MV-4-11 (cell line): ENCODE results near the gene KCNE3.
A peak's percentile ranks its signal among the peaks of the same experiment; 100 is the strongest.

Source experiments
- DNase-seq: peaks from one replicate; lab custom pipeline; 2025; lab: John Stamatoyannopoulos, UW

The KCNE3 gene, protein sequence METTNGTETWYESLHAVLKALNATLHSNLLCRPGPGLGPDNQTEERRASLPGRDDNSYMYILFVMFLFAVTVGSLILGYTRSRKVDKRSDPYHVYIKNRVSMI

DNA sequence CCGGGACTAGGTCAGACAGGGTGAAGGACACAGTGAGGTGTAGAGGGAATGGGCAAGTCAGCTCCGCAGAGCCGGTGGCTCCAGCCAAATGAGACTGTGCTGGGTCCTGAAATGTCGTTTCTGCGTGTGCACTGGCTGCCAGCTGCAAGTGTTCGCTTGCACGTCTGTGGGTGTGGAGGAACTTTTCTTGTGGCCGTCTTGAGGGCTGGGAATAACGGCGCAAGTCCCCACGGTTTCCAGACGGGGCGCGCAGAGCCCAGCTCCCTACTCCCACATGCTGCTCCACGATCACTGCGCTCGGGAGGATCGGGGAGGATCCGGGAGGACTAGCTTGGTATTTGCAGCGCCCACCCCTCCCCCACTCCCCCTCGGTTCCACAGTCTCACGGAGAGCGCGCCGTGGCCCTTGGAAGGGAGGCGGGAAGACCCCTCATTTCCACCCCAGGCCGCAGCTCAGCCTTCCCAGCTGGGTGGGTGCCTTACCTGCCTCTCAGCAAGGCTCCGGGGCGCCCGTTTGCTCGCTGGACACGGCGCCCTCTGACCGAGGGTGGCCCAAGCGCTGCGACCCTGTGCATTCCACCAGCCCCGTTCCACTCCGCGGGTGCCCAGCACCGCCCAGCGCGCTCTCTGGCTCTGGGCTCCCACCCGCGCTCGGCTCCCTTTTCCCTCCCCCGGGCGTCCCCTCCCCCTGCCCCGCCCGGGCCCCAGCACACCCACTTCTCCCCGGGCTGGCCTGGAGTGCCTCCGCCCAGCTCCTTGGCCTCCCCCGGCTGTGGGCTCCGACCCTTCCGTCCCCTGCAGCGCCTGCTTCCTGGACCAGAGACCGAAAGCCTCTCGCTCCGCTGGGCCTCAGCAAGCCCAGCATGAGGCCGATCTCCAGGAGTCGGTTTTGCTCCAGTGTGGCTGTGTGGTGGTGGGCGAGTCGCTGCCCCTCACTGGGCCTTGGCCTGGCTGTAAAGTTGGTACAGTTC, at the start of gene KCNE3:
Gene KCNE3, minus strand, starts transcription at position 634 of the 970 bp plus-strand sequence. CDS start 9,986 bp downstream, outside the sequence.
- peak; percentile 20 for DNase-seq

DNA sequence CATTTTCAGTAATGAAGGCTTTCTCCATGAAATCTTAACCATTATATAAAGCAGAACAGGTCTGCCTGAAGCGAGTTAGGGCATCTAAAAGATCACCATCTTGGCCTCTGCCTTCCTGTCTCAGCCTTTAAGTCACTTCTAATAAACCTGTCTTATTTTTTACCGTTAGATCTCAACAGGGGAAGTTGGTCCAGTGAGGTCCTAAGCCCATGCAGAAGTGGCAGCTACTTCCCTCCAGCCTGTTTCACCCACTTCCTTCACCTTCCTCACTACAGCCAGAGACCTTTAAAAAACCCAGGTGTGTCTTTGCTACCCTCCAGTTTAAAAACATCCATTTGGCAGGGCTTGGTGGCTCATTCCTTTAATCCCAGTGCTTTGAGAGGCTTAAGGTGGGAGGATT, 40.2 kb upstream of the KCNE3 start:
- DNase-seq: no peak

- no peak for DNase-seq
Measured at GRCh38 chr11:74506823-74507222, 39.5 kb upstream of the KCNE3 start.

DNA sequence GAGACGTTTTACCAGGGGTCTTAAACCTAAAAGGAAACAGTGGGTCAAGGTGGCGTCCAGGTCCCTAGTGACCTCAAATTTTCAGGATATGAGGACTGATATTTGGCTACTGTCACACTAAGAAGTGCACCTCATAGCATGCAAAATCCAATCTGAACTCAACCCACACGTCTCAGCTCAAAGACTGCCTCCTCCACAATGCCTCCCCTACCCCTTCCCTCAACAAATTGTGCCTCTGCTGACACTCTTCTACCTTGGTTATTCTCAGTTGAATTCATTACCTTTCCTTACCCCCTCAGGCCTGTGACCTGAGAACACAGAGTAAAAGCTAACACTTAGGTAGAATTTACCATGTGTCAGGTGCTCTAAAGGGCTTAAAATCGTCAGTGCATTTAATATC, 38.6 kb upstream of the KCNE3 start:
- DNase-seq: no peak

- no peak for DNase-seq
Measured at GRCh38 chr11:74504100-74504691, 36.8 kb upstream of the KCNE3 start.

GRCh38 chr11:74494916-74495315, 27.6 kb upstream of the KCNE3 start:
- no peak for DNase-seq

DNA sequence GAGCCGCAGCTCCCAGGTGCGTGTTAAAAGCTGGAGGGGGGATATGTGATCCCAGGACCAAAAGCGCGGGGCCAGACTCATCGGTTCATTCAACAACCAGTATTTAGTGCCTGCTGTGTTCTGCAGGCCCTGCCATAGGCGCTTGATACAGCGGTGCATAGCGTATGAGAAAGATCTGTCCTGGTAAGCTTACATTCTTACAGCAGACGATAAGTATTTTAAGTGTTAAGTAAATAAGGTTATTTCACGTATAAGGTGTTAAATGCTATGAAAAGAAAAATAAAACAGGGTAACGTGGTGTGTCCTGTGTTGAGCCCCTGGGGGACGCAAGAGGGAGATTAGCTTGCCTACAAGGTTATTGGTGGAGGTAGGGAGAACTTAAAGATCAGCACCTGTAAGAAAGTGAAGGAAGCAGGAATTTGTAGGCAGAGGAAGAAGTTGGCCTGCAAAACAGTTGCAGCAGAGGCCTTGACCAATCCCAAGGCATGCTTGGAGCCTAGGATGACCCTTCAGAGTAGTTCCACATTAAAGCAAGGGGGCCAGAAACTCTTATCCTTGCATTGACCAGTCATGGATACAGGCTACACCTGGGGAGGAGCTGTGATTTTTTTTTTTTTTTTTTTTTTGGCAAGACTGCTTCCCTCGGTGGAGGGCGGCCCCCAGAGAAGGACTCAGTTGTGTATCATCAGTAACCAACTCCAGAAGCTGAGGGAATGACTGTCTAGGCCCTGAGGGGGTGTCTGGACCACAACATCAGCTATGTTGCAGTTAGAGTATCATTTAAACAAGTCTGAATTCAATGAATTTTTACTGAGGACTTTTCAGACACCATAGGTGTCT, 26.7 kb upstream of the KCNE3 start:
- DNase-seq: no peak

DNA sequence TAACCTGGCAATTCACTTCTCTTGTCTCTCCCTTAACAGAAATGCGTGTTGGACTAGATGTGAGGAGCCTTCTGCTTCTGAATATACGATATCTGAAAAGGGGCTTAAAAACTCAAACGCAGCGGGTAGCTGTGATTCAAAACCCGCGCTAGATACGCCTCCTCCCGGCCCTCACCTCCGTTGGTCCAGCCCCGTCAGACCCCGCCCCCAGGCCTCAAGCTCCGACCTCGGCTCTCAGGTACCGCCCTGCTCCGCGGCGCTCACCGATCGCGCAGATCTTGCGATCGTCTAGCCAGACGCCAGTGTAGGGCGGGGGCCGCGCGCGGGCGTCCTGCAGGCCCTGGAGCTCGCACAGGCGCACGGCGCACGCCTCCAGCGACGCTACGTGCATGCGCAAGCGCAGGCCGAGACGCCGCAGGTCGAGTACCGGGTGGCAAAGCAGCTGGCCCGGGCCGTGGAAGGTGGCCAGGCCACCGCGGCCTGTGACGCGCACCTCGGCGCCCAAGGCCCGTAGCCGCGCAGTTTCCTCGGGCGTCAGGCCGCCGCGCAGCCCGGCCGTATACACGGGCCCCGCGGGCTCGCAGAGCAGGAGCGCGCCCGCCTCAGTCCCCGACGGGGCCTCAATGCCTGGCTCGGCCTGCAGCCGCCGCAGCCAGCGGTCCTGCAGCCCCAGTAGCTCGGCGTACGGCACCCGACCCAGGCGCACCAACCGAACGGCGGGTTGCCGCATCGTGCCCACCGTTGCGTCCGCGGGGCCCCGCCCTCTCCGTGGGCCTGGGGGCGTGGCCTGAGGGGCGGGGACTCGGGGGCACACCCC, 25.8 kb upstream of the KCNE3 start, which contains the start of gene LIPT2:
Gene LIPT2, minus strand, starts transcription at position 751 of the 817 bp plus-strand sequence. Its CDS starts 21 bp downstream, at position 730.
- DNase-seq: peak; percentile 91

- DNase-seq: no peak
Measured at GRCh38 chr11:74492084-74492483, 24.7 kb upstream of the KCNE3 start.

- peak; percentile 71 for DNase-seq
Measured at GRCh38 chr11:74490941-74491340, 23.6 kb upstream of the KCNE3 start.

DNA sequence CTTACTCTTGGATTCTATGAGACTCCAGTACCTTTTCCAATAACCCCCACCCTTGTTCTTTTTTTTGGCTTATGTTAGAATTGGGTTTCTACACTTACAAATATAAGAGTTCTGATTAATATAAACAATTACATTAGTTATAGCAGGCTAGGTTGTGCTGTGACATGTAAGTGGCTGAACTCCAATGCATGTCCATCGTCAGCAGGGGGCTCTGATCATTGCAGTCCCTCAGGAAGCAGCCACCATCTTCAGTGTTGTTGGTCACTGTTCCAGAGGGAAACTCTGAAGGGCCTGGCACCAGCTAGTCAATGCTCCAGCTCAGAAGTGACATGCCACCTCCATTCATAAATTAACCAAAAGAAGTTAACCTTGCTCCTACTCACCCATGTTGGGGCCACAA, 20.5 kb upstream of the KCNE3 start:
- no peak for DNase-seq

DNA sequence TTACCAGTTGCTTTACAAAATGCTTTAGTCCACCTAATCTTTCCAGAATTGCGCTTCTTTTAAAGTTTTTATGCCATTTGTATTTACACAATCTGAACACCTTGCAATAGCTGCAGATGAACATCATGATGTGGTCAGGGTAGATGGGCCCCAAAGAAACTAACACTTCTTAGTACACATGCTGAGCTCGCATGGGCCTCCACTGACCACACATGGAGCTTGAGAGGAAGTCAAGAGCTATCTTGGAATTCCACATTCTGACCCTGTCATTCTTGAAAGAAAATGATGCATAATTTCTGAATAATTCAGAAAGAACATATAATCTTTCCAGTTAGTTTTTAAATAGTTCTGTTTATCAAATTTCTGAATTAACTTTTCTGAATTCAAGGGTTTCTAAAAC, 18.5 kb upstream of the KCNE3 start:
- no peak for DNase-seq

- DNase-seq: no peak
Measured at GRCh38 chr11:74480688-74481417, 13.5 kb upstream of the KCNE3 start.

DNA sequence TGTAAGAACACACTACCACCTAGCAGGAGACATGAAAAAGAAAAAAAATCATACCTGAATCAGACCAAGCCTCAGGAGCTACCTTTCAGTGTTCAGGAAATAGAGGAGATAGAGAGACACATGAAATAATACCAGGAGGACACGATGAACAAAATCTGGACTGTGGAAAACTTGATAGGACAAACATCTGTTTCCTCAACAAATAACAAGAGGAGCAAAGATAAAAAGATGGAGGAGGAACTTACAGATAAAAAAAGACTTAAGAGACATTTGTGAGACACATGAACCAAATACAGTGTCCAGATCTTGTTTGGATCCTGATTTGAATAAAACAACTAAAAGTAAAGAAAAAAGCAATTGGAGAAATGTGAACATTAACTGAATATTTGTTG, 12.4 kb upstream of the KCNE3 start:
- no peak for DNase-seq

DNA sequence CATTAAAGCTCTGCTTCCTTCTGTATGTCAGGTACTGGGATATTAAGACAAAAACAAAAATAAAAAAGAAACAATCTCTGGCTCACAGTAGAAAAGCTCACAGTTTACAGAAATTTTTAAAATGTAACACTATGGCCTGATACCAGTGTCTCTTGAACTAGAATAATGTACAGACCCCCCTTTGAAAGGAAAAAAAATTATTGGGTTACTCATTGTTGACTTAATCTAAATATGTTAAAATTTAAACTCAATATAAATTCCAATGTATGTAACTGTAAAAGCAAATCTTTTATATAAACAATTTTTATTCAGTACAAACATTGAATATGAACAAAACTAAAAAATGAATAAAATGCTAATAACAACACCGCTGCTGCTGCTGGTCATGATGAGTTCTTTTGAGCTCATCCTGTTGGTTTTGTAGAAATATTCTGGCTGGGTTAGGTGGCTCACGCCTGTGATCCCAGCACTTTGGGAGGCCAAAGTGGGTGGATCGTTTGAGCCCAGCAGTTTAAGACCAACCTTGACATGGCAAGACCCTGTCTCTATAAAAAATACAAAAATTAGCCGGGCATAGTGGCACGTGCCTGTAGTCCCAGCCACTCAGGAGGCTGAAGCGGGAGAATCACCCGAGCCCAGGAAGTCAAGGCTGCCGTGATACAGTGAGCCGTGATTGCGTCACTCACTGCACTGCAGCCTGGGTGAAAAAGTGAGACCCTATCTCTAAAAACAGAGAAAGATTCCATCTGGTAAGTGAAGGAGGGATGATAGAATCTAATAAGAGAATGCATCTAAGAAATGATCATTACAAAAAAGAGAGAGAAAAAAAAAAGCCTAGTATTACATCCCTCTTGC, 11.8 kb upstream of the KCNE3 start:
- DNase-seq: no peak

DNA sequence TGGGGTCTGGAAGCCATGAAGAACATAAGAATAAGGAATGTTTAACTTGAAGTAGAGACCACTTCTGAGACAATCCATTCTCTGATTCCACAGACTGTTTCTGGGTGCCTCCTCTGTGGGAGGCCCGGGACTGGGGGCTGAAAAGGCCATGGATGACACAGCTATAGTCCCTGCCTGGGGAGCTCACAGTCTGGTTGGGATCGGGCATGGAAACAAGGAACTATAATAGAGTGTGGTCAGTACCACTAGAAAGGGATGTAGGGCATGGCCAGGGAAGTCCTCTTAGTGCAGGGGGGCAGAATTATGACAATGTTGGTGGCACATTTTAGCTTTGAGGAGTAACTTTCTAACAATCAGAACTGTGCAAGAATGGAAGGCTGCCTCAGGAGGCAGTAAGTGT, 9.2 kb upstream of the KCNE3 start:
- no peak for DNase-seq

DNA sequence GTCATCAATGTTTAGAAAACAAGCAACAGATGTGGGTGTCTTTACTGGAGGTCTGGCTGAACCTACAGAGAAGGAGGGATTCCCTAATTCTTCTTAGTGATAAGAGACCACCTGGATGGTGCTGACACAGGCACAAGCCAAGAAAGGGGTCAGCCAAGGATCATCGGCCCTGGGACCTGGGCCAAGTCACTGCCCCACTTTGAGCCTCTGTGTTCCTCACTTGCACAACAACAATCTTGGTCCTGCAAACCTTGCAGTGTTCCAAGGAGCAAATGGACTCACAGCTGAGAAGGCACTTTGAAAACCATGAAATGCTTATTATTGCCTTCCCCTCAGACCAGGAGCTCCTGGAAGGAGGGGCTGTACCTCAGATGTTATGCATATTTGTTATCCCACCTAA, 7.0 kb upstream of the KCNE3 start:
- DNase-seq: no peak

DNA sequence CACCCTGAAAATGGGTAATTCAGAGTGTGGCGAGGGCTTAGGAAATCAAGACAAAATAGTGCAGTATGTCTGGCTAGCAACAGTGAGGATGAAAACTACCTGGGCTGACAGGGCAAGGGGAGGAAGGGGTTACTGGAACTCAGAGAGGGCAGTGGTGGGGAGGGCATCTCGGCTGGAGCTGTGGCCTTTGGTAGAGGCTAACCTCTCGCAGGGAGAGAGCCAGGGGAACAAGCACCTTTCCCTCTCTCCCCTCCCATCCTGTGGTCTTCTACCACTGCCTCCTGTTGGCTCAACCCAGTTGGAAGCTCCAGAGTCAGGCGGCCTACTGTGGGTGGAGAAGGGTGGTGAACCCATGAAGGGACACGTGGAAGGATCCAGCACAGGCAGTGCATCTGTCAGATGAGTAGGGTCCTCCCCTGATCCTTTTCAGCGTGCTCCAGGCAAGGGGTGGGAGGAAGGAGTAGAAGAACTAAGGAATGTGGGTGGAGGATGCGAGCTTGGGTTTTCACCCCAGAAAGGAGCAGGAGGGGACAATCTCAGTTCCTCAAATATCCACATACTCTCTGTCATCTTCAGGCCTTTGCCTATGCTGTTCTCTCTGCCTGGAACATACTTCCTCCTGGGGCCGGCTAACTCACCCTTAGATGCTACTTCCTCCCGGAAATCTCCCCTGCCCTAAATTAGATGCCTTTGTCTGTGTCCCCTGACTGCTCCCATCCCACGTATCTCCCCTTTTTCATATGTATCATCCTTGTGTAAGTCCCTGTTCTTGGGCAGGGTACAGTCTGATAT, 6.2 kb upstream of the KCNE3 start:
- DNase-seq: peak; percentile 43
